Measurements from ENCODE around the gene MLYCD.

- TF ChIP-seq CTCF (IDR thresholded peaks at IDR 0.05; ENCODE audit: low read depth, low read length, poor library complexity, severe bottlenecking): no peak
- TF ChIP-seq EZH2phosphoT487 (IDR thresholded peaks at IDR 0.05; ENCODE audit: borderline replicate concordance, low read length): no peak
These were observed 37.8 kb downstream of the MLYCD start for GRCh38 chr16:83936581-83937165.

Measured in DOHH2 (cell line).